ENCODE measurements around the gene ERC1.
"Not testable (repeated sequence)": the region's sequence is repeated elsewhere in the genome, so short reads cannot be mapped to it uniquely, and the experiment has no call there.

ERC1 gene

DNA sequence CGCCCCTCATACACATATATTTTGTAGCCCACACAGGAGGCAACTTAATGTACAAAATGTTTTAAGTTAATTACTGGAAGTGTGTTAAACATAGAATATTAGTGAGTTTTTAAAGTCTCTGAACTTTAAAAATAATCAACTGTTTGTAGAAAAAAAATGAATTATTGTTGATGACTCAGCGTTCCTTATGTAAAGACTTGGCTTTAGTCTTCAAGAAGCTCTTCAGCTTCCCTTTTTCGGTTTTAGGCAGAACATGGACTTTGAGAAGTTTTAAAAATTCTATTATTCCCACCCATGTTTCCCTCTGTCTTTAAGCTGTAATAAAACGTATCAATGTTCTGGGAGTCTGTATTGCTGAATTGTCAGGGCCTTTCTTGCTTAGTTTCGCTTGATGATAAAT lies 333.9 kb downstream of the ERC1 start:
- Histone ChIP-seq H3K9me3 (no peaks in the 10 kb centered on the region), H3K27me3 (ENCODE audit: low read depth) (no peaks in the 10 kb centered on the region), H3K4me3 (no peak overlapping the region), H3K36me3 (replicated peaks) (no peaks in the 10 kb centered on the region), H3K4me1 (no peaks in the 10 kb centered on the region)
- DNase-seq (ENCODE audit: low spot score in 2 of 2), result no peak
- in situ Hi-C loops (cut with MboI; ENCODE audit: low sequenced_read_pairs), result no loop called here

DNA sequence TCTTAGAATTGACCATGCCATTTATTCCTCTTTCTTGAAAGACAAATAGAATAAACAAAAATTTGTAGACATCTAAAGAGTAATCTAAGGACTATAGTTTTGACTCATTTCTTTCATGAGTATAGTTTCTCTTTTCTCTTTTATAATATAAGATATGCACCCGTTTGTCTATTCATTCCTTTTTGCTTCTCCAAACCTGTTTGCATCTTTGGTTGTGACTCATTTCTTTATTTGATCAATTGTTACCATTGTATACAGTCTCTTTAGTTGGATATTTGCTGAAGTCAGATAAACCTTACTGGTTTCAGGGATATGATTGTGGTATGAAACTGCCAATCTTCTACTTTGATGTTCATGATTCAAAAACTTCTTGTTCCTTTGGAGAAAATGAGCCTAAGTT lies 334.6 kb downstream of the ERC1 start:
- Histone ChIP-seq H3K36me3 (replicated peaks) (no peaks in the 10 kb centered on the region), H3K4me3 (no peak overlapping the region), H3K9me3 (no peaks in the 10 kb centered on the region), H3K27me3 (ENCODE audit: low read depth) (no peaks in the 10 kb centered on the region), H3K4me1 (no peaks in the 10 kb centered on the region)
- no peak for DNase-seq (ENCODE audit: low spot score in 2 of 2)
- in situ Hi-C loops (cut with MboI; ENCODE audit: low sequenced_read_pairs), result no loop called here

DNA sequence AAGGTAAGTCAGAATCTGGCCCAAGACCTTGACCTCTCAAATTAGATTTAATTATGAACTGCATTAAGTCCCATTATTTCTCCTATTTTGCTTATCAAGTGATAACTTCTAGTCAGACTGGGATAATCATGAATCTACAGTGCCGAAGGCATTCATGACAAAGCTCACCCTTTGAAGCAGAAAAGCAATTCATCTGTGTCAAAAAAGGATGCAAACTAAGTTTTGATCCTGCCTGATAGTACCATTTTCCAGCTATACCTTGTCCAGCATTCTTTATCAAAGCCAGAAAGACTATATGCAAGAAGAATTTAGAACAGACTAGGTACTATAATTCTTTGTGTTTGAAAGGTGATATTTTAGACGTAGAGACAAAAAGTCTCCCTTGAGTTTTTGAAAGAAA lies 335.2 kb downstream of the ERC1 start:
- Histone ChIP-seq H3K4me3 (no peak overlapping the region), H3K27me3 (ENCODE audit: low read depth) (no peaks in the 10 kb centered on the region), H3K36me3 (replicated peaks) (no peaks in the 10 kb centered on the region), H3K9me3 (no peaks in the 10 kb centered on the region), H3K4me1 (no peaks in the 10 kb centered on the region)
- DNase-seq (ENCODE audit: low spot score in 2 of 2), result no peak
- in situ Hi-C loops (cut with MboI; ENCODE audit: low sequenced_read_pairs), result no loop called here

DNA sequence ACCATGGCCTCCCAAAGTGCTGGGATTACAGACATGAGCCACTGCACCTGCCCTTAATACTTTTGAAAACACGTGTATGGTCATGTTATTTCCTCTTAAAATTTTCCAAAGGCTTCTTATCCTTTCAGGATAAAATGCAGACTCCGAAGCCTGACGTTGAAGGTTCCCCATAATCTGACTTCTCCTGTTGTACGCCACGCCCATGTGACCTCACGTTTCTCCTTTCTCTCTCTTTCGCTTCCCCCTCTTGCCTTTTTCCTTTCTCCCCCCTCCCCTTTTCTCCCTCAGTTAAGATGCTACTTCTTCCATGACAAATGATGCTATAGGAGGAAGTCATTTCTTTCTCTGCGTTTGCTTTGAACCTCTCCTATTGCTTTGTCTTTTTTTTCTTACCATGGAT lies 337.4 kb downstream of the ERC1 start:
- no peak for DNase-seq (ENCODE audit: low spot score in 2 of 2)
- H3K4me1 ChIP-seq, result no peaks in the 10 kb centered on the region
- no peaks in the 10 kb centered on the region for H3K27me3 ChIP-seq (ENCODE audit: low read depth)
- no peaks in the 10 kb centered on the region for H3K36me3 ChIP-seq (replicated peaks)
- H3K4me3 ChIP-seq, result no peak overlapping the region
- no peaks in the 10 kb centered on the region for H3K9me3 ChIP-seq
- in situ Hi-C loops (cut with MboI; ENCODE audit: low sequenced_read_pairs), result no loop called here

DNA sequence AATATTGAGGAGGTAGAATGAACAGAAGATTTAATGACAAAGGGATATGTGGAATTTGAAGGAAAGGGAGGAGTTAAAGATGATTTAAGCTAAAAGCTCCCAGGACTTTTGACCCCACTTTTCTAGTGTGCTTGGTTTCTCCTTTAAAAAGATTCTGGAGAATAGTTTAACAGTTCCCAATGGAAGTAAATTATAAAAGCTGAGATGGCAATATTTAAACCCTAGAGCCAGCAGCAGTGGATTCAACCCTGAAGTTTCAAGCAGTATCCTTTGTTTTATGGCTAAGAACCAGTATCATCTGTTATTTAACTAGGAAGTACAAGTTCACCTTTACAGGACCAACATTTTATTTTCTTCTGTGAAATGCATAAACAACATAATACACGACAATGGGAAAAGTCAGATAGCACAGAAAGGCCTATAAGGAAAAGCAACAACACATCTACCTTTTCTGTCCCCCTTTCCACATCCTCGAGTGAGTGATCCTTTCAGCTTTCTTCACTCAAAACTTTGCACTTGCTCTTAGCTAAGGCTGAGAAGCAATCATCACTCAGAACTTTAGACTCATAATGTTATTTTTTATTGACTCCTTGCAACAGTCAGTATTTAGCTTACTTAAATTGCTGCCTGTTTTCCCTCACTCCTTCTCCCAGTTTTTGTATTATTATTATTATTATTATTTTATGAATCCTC lies 338.9 kb downstream of the ERC1 start:
- DNase-seq (ENCODE audit: low spot score in 2 of 2), result no peak
- Histone ChIP-seq H3K36me3 (replicated peaks) (no peaks in the 10 kb centered on the region), H3K4me1 (no peaks in the 10 kb centered on the region), H3K4me3 (no peak overlapping the region), H3K27me3 (ENCODE audit: low read depth) (no peaks in the 10 kb centered on the region), H3K9me3 (no peaks in the 10 kb centered on the region)
- in situ Hi-C loops (cut with MboI; ENCODE audit: low sequenced_read_pairs), result no loop called here

DNA sequence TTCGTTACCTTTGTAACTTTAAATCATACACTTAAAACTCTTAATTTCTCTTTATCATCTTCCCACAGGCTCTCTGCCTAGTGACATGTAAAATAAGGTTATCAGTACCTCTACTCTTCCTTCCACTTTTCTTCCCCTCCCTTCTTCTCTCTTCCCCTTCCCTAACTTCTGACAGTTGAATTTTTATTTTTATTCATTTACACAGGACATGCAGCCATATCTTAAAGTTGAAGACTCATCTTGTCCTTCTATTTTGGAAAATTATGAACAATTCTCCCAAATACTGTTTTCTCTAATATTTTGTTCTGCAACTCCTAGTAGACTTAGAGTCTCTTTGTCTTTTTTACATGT lies 339.4 kb downstream of the ERC1 start:
- no peaks in the 10 kb centered on the region for H3K4me1 ChIP-seq
- no peaks in the 10 kb centered on the region for H3K27me3 ChIP-seq (ENCODE audit: low read depth)
- H3K36me3 ChIP-seq (replicated peaks), result no peaks in the 10 kb centered on the region
- no peak overlapping the region for H3K4me3 ChIP-seq
- in situ Hi-C loops (cut with MboI; ENCODE audit: low sequenced_read_pairs), result no loop called here
- no peaks in the 10 kb centered on the region for H3K9me3 ChIP-seq
- DNase-seq (ENCODE audit: low spot score in 2 of 2), result no peak

DNA sequence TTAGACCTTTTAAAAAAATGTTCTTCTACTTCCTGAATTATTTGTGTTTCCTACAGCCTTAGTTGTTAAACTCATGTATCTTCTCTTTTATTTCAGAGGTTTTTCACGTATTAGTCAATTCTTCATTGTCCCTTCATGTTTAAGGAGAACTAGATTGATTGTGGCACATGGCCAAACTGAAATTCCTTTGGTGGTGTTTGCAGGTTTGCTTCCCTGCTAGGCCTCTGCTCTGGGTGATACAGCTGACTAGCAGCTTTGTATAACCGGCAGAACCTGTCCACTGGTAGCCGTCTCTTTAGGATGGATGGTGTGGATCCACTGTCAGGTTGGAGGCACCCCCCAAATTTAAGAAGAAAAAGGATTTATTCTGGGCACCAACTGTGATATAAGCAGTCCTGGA lies 341.3 kb downstream of the ERC1 start:
- no peaks in the 10 kb centered on the region for H3K4me1 ChIP-seq
- in situ Hi-C loops (cut with MboI; ENCODE audit: low sequenced_read_pairs), result no loop called here
- no peaks in the 10 kb centered on the region for H3K27me3 ChIP-seq (ENCODE audit: low read depth)
- H3K4me3 ChIP-seq, result no peak overlapping the region
- H3K36me3 ChIP-seq (replicated peaks), result no peaks in the 10 kb centered on the region
- DNase-seq (ENCODE audit: low spot score in 2 of 2), result no peak
- H3K9me3 ChIP-seq, result no peaks in the 10 kb centered on the region

DNA sequence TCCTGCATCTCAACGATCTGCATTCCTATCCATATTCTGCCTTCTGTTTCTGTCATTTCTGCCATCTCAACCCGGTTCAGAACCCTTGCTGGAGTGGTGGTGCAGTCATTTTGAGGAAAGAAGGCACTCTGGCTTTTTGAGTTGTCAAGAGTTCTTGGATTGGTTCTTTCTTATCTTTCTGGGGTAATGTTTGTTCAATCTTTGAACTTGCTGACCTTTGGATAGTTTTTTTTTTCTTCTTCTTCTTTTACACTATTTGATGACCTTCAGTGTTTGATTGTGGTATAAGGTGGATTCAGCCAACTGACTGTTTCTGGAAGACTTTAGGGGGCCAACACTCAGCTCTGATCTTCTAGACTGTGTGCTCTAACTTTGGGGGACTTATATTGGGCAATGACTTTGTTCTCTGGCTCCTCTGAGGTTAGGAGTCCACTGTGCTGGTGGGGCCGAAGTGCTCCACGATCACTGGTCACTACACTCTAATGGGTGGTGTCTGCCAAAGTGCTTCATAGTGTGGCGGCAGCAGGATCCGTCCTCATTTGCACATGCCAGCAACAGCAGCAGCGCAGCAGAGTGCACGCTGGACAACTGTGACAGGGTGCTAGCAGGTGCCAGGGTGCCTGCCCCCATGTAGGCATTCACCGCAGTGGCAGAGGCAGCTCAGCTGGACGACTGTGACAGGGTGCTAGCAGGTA lies 347.6 kb downstream of the ERC1 start:
- Histone ChIP-seq H3K27me3 (ENCODE audit: low read depth) (no peaks in the 10 kb centered on the region), H3K4me3 (no peak overlapping the region), H3K36me3 (replicated peaks) (no peaks in the 10 kb centered on the region), H3K4me1 (no peaks in the 10 kb centered on the region), H3K9me3 (no peaks in the 10 kb centered on the region)
- DNase-seq (ENCODE audit: low spot score in 2 of 2), result no peak
- in situ Hi-C loops (cut with MboI; ENCODE audit: low sequenced_read_pairs), result no loop called here

DNA sequence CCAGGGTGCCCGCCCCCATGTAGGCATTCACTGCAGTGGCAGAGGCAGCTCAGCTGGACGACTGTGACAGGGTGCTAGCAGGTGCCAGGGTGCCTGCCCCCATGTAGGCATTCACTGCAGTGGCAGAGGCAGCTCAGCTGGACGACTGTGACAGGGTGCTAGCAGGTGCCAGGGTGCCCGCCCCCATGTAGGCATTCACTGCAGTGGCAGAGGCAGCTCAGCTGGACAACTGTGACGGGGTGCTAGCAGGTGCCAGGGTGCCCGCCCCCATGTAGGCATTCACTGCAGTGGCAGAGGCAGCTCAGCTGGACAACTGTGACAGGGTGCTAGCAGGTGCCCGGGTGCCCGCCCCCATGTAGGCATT lies 348.1 kb downstream of the ERC1 start:
- H3K9me3 ChIP-seq; in situ Hi-C loops (cut with MboI; ENCODE audit: low sequenced_read_pairs); DNase-seq (ENCODE audit: low spot score in 2 of 2); H3K36me3 ChIP-seq (replicated peaks); H3K27me3 ChIP-seq (ENCODE audit: low read depth); H3K4me3 ChIP-seq; H3K4me1 ChIP-seq: not testable (repeated sequence)

DNA sequence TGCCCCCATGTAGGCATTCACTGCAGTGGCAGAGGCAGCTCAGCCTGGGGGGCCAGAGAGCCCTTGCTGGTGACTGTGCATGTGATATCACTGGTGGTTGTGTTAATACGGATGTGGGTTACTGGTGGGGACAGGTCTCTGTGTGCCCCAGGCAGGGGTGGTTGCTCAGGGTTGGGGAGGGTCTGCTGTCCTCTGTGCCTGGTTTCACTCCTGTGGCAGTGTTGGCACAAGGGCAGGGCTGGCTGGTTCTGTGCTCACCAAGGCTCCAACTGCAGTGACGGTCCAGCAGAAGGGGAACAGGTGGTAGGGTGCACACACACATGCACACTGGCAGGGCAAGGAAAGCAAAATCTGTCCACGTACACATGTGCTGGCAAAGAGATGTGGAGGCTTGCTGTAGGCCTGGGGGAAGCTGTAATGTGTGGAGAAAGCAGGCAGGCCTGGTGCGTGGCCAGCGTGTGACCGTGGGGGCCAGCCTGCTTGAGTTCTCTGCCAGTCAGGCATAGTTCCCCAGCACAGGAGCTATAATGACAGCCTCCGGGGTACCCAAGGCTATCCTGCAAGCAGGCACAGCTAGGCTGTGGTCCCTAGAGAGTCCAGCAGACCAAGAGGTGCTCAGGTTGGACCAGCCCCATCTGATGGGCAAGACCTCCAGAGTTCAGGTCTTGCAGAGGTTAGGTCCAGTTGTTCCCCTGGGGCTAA lies 348.7 kb downstream of the ERC1 start:
- in situ Hi-C loops (cut with MboI; ENCODE audit: low sequenced_read_pairs), result no loop called here
- no peak for DNase-seq (ENCODE audit: low spot score in 2 of 2)

DNA sequence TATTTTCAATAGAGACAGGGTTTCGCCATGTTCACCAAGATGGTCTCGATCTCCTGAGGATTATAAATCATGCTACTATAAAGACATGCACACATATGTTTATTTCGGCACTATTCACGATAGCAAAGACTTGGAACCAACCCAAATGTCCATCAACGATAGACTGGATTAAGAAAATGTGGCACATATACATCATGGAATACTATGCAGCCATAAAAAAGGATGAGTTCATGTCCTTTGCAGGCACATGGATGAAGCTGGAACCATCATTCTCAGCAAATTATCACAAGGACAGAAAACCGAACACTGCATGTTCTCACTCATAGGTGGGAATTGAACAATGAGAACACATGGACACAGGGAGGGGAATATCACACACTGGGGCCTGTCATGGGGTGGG lies 350.2 kb downstream of the ERC1 start:
- H3K4me3 ChIP-seq; H3K4me1 ChIP-seq; in situ Hi-C loops (cut with MboI; ENCODE audit: low sequenced_read_pairs); DNase-seq (ENCODE audit: low spot score in 2 of 2); H3K27me3 ChIP-seq (ENCODE audit: low read depth); H3K9me3 ChIP-seq; H3K36me3 ChIP-seq (replicated peaks): not testable (repeated sequence)

More for the DNA sequence above, 348.7 kb downstream of the ERC1 start:
- Histone ChIP-seq H3K4me3 (no peak overlapping the region), H3K4me1 (no peaks in the 10 kb centered on the region), H3K36me3 (replicated peaks) (no peaks in the 10 kb centered on the region), H3K27me3 (ENCODE audit: low read depth) (no peaks in the 10 kb centered on the region), H3K9me3 (no peaks in the 10 kb centered on the region)

DNA sequence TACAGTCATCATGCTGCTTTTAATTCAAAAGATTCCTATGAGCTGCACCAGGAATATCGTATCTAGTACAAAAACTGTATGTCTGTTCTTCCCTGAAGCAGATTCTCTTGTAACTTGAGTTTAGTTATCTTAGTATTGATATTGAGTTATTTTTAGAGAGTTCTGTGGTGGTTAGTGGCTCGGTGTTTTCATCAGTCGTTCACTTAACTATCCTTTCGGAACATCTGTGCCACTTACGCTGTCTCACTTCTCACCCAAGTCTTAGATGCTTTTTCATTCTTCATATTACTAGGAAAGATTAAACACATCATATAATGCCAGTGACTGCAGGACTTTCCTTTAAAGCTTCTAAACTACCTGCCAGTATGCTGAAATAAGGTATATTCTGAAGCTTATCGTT lies 352.4 kb downstream of the ERC1 start:
- no peaks in the 10 kb centered on the region for H3K27me3 ChIP-seq (ENCODE audit: low read depth)
- H3K9me3 ChIP-seq, result no peaks in the 10 kb centered on the region
- H3K4me1 ChIP-seq, result no peaks in the 10 kb centered on the region
- in situ Hi-C loops (cut with MboI; ENCODE audit: low sequenced_read_pairs), result no loop called here
- H3K36me3 ChIP-seq (replicated peaks), result no peaks in the 10 kb centered on the region
- H3K4me3 ChIP-seq, result no peak overlapping the region
- DNase-seq (ENCODE audit: low spot score in 2 of 2), result no peak

DNA sequence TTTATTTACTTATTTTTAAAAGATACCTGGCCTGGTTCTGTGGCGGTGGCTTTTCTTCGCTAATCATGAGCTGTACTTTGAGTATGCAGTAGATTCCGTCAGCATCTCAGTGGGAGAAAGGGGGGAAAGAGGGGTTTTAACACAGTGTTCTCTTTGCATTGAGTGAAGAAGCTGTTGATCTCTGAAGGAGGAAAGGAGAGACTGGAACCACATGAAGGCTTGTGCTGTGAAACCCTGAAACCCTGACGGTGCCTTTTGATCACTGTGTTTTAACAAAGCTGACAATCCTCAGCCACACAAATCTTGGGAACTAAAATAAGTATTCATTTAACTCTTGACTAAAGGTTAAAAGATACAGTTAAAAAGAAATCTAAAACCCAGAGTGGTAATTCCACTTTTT lies 353.2 kb downstream of the ERC1 start:
- in situ Hi-C loops (cut with MboI; ENCODE audit: low sequenced_read_pairs), result no loop called here
- no peaks in the 10 kb centered on the region for H3K9me3 ChIP-seq

DNA sequence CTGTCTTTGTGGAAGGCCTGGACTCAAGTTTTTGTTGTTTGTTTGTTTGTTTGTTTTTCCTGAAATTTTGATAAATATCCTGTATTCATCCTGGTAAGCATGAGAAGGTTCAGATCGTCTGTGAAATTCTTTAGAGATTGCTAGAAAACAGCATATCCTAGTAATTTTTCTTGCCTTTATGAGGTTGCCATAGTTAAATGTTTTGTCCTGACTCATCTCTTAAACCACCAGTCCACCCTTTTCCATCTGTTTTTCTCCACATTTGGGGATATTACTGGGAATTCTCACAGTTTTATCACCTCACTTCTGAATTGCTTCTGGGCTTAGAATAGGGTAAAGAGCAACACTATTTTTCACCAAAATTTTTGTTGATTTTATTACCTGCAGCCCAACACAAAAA lies 355.1 kb downstream of the ERC1 start:
- no peaks in the 10 kb centered on the region for H3K36me3 ChIP-seq (replicated peaks)
- no peak for DNase-seq (ENCODE audit: low spot score in 2 of 2)
- H3K4me1 ChIP-seq, result no peaks in the 10 kb centered on the region
- no peaks in the 10 kb centered on the region for H3K27me3 ChIP-seq (ENCODE audit: low read depth)
- no peak overlapping the region for H3K4me3 ChIP-seq
- H3K9me3 ChIP-seq, result no peaks in the 10 kb centered on the region
- in situ Hi-C loops (cut with MboI; ENCODE audit: low sequenced_read_pairs), result no loop called here

More for the DNA sequence above, 353.2 kb downstream of the ERC1 start:
- Histone ChIP-seq H3K4me3 (no peak overlapping the region), H3K36me3 (replicated peaks) (no peaks in the 10 kb centered on the region), H3K27me3 (ENCODE audit: low read depth) (no peaks in the 10 kb centered on the region), H3K4me1 (no peaks in the 10 kb centered on the region)
- DNase-seq (ENCODE audit: low spot score in 2 of 2), result no peak

Measured in HAP-1 (cell line).